ENCODE data around the gene CNIH3. TPM values are rescaled to one million over a fixed set of nuclear protein-coding genes. Genes with fewer than 3 reads are reported as not detected.

The CNIH3 gene
- total and polyA plus RNA-seq, 10 of the 15 experiments (the other 5 are each of a cell fraction or from before 2014, with no cell fraction given): 0.77 to 5.8 (median 1.8) TPM

GRCh38 chr1:224785622-224786021, 169.5 kb downstream of the CNIH3 start:
- Histone ChIP-seq H4K20me1 (ENCODE audit: control insufficient read depth, insufficient read depth) (no peaks in the 10 kb centered on the region), H3K4me3 (no peak overlapping the region), H2AFZ (ENCODE audit: control insufficient read depth, low read depth, low read length) (no peak overlapping the region), H3K27me3 (replicated peaks in 1 of 2; ENCODE audit: control insufficient read depth in 2 of 2, insufficient read depth in 2 of 2, low read length in 1 of 2) (no peaks in the 10 kb centered on the region), H3K9ac (ENCODE audit: control insufficient read depth, insufficient read depth, low read length) (no peak overlapping the region), H3K4me2 (ENCODE audit: control insufficient read depth, insufficient read depth) (no peak overlapping the region), H3K9me3 (replicated peaks; ENCODE audit: control insufficient read depth, insufficient read depth, low read length) (peaks cover 8% of the 10 kb centered on the region; the same call in 2 of the 3 replicates), H3K4me1 (ENCODE audit: control insufficient read depth, insufficient read depth, low read length) (peaks cover 25% of the 10 kb centered on the region), H3K79me2 (ENCODE audit: control insufficient read depth, insufficient read depth, low read length) (no peaks in the 10 kb centered on the region), H3K27ac (ENCODE audit: control insufficient read depth, insufficient read depth) (no peak overlapping the region), H3K36me3 (ENCODE audit: control insufficient read depth in 2 of 2, insufficient read depth in 2 of 2, low read length in 1 of 2) (no peaks in the 10 kb centered on the region)
- SMC1A ChIA-PET (ENCODE audit: uncharacterized antibody, unreplicated experiment): interaction anchor here (0.7 to 8.4 kb wide), 12 partner anchors 8 to 137 kb away, joined by 3 to 125 read pairs (median 4); no protein-coding TSS in a partner anchor
- TF ChIP-seq SRF (IDR thresholded peaks at IDR 0.05; ENCODE audit: low read depth in 2 of 2, low read length in 2 of 2) (no peak), BRCA1 (IDR thresholded peaks at IDR 0.05; ENCODE audit: low read depth, low read length) (no peak), NFIC (IDR thresholded peaks at IDR 0.05; ENCODE audit: low read depth, low read length) (no peak), BHLHE40 (IDR thresholded peaks at IDR 0.05; ENCODE audit: borderline replicate concordance in 1 of 2, low read depth in 2 of 2, low read length in 1 of 2) (no peak), POU2F2 (IDR thresholded peaks at IDR 0.05; ENCODE audit: borderline replicate concordance, low read depth, low read length) (no peak), NFYA (IDR thresholded peaks at IDR 0.05; ENCODE audit: borderline replicate concordance, low read depth, low read length) (no peak), ELK1 (IDR thresholded peaks at IDR 0.05; ENCODE audit: low read depth, low read length) (no peak), TARDBP (IDR thresholded peaks at IDR 0.05; ENCODE audit: borderline replicate concordance) (no peak), CBFB (IDR thresholded peaks at IDR 0.05; ENCODE audit: low read depth) (no peak), RFX5 (IDR thresholded peaks at IDR 0.05; ENCODE audit: low read depth, low read length) (no peak)
- no TSS peak for BruUV-seq (replicated peaks)
- intact Hi-C loops (cut with micrococcal nuclease; ENCODE audit: unreplicated experiment) (no loop called here), in situ Hi-C loops (cut with MboI) (no loop called here)
- CTCF ChIA-PET: interaction anchor here (1.1 to 3.2 kb wide), 3 partner anchors 35 to 66 kb away, joined by 3 to 19 read pairs (median 5); no protein-coding TSS in a partner anchor
- RAD21 ChIA-PET (ENCODE audit: unreplicated experiment): interaction anchor here (6.0 kb wide), 1 partner anchor 49 kb away, joined by 78 read pairs; no protein-coding TSS in a partner anchor
- DNase-seq (ENCODE audit: low read depth, low spot score): no peak
- no peak for FAIRE-seq
- no peak for ATAC-seq
- POLR2A ChIA-PET: interaction anchor here (1.4 to 4.6 kb wide), 3 partner anchors 19 to 45 kb away, joined by 3 to 22 read pairs (median 12); no protein-coding TSS in a partner anchor
- 70% methylated on average over 3 of the region's 3 CpGs for WGBS (ENCODE audit: insufficient coverage, insufficient replicate concordance, low lambda C conversion rate, missing lambda C conversion rate)

All from GM12878 (cell line).